Measurements from ENCODE around the gene RFXAP. TPM values are rescaled to one million over a fixed set of nuclear protein-coding genes. Genes with fewer than 3 reads are reported as not detected.

RFXAP gene
- total RNA-seq, 1 experiment from 2014 or later: 8.7 TPM

DNA sequence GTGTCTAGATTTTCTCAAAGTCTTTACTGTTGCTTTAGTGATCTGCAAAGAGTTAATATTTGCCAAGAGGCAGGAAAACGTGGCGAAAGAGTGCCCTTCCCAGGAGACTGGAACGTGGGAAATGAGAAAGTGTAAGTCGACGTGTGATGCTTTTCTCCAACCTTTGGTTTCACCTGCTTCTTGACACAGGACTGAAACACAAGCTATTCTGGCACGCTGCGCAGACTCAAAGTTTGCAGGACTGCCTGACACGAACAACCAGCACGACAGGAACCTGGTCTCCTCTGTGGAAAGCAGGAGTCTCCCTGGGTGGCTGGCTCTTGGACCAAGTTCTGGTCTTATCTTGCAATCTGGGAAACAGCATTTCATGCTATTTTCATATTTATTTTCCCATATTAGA, 28.6 kb downstream of the RFXAP start:
- Histone ChIP-seq H2BK120ac (ENCODE audit: low read depth, low read length, poor library complexity, severe bottlenecking) (no peak overlapping the region), H3K14ac (ENCODE audit: insufficient read depth, low read length) (no peak overlapping the region), H3K79me2 (ENCODE audit: insufficient read depth, low read length) (no peaks in the 10 kb centered on the region), H3K9me3 (ENCODE audit: control insufficient read depth, low read depth, low read length) (no peaks in the 10 kb centered on the region), H3K4me1 (ENCODE audit: insufficient read depth, low read length) (no peaks in the 10 kb centered on the region), H4K91ac (ENCODE audit: insufficient read length, low read depth, low read length) (no peak overlapping the region), H3K23ac (ENCODE audit: insufficient read length, low read depth, low read length) (no peak overlapping the region), H2BK12ac (ENCODE audit: insufficient read length, low read depth, low read length) (no peak overlapping the region), H4K5ac (ENCODE audit: insufficient read length, low read depth, low read length) (no peak overlapping the region), H3K56ac (ENCODE audit: insufficient read length, low read depth, low read length) (no peak overlapping the region), H3K9ac (ENCODE audit: extremely low read depth, insufficient read length, low read length) (no peak overlapping the region), H3K79me1 (ENCODE audit: insufficient read depth, low read depth, low read length, poor library complexity, severe bottlenecking) (no peaks in the 10 kb centered on the region), H3K27ac (ENCODE audit: insufficient read length, low read depth, low read length) (no peak overlapping the region), H2AFZ (ENCODE audit: low read length) (no peak overlapping the region), H3K4ac (ENCODE audit: low read depth, low read length) (no peak overlapping the region), H2BK5ac (ENCODE audit: insufficient read length, low read length) (no peak overlapping the region), H2BK20ac (ENCODE audit: low read depth, low read length, poor library complexity, severe bottlenecking) (no peak overlapping the region), H3K18ac (ENCODE audit: insufficient read length, low read depth, low read length) (no peak overlapping the region), H3K23me2 (ENCODE audit: insufficient read length, low read depth, low read length, poor library complexity, severe bottlenecking) (no peaks in the 10 kb centered on the region), H3K4me2 (ENCODE audit: insufficient read depth, insufficient read length, low read length) (no peak overlapping the region), H4K8ac (replicated peaks; ENCODE audit: insufficient read length, low read depth, low read length) (no peak overlapping the region), H3T11ph (ENCODE audit: low read length) (no peak overlapping the region), H2BK15ac (ENCODE audit: low read depth, low read length) (no peak overlapping the region), H2AK5ac (ENCODE audit: insufficient read length, low read length) (no peak overlapping the region), H4K20me1 (ENCODE audit: control insufficient read depth, insufficient read depth, insufficient read length) (no peaks in the 10 kb centered on the region), H3K27me3 (ENCODE audit: insufficient read depth, low read length) (no peaks in the 10 kb centered on the region)
- H3K4me1 Mint-ChIP-seq: no peaks in the 10 kb centered on the region
- no CpG with 5 or more reads among the region's 9 CpGs for WGBS (ENCODE audit: extremely low coverage, insufficient read length, low lambda C conversion rate)
- H3K9me3 Mint-ChIP-seq: no peaks in the 10 kb centered on the region
- H3K36me3 Mint-ChIP-seq (ENCODE audit: insufficient read depth in 1 of 3, low read depth in 3 of 3): no peaks in the 10 kb centered on the region
- DNase-seq: no peak
- H3K27ac Mint-ChIP-seq: no peak overlapping the region
- H3K4me3 Mint-ChIP-seq: no peak overlapping the region
- no peaks in the 10 kb centered on the region for H3K27me3 Mint-ChIP-seq (ENCODE audit: low read depth)
- TF ChIP-seq CTCF (conservative IDR thresholded peaks at IDR 0.05): no peak

All from H9 (cell line).